NCI-H128 (cell line): ENCODE measurements around the gene ABHD6.
"Not testable (repeated sequence)": the region's sequence is repeated elsewhere in the genome, so short reads cannot be mapped to it uniquely, and the experiment has no call there.

Experiments used
- DNase-seq: peaks from one replicate; lab custom pipeline; 2025; ENCODE audit not compliant: unreplicated experiment; lab: John Stamatoyannopoulos, UW

The ABHD6 gene

DNA sequence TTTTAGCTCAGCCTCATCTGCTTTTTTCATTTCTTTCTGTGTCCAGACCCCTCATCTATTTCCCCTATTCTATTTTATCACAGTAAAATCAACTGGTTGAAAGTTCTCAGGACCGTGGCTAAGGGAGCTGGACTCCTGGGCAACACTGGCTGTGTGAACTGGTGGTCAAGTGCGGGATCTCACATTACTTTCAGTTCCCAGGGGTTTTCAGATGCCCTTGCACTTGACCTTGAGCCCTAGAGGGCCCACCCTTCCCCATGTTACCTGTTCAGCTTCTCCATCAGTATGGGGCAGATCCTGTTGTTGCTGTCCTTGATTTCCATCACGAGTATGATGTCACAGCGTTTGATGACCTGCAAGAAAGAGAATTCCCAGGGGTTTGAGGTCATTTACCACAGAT is 29.6 kb upstream of the ABHD6 start:
- DNase-seq: no peak

GRCh38 chr3:58209933-58210332 is 27.7 kb upstream of the ABHD6 start:
- DNase-seq: no peak

DNA sequence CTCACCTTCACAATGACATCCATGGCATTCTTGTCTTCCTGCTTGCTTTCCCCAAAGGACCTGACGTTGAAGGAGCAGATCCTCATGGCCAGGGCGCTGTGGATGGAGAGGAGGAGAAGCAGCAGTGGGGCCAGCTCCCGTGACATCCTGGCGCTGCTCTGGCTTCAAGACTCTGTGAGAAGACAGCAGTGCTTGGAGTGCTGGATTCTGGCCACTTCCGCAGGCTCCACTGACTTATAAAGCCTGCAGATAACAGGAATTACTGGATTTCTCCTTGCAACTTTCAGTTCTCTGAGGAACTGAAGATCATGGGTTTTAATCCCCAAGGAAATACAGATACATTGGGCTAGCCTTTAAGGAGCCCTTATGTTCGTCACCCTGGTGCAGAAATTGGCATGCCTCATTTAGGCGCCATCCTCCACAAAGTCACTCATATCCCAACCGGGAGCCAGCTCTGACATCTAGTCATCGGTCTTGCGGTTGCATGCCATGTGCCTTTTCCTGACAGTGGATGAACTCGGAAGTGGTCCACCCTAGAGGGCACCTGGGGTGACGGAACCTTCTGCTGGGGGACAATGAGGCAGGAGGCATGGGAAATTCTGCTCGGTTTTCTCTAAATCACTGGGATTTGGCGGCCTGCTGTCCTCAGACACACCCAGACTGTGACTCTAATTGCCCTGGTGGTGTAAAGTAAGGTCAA is 26.7 kb upstream of the ABHD6 start, which contains the start of gene DNASE1L3:
DNASE1L3 (minus strand) TSS at position 212 of the 700 bp plus-strand sequence; CDS start at position 146, 66 bp downstream.
- no peak for DNase-seq

GRCh38 chr3:58214484-58215316 is 22.9 kb upstream of the ABHD6 start:
- DNase-seq: no peak

DNA sequence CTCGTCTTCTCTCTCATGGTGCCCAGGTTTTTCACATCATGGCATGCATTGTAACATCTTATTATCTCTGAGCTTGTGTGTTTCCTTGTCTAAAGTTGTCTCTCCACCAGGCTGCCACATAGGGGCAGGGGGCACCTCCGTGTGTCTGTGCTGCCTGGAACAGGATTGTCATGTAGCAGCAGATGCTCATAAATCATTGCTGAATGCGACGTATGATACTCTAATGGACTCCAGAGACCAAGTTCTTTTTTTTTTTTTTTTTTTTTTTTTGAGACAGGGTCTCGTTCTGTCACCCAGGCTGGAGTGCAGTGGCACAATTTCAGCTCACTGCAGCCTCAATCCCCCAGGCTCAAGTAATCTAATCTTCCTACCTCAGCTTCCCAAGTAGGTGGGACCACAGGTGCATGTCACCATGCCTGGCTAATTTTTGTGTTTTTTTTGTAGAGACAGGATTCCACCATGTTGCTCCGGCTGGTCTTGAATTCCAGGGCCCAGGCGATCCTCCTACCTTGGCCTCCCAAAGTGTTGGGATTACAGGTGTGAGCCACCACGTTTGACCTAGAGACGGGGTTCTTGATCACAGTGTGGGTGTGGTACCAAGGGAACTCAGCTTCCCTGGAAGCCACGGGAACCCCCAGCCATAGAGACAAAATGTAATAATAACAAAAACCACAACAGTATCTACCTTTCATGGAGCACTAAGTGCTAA is 22.1 kb upstream of the ABHD6 start:
- no peak for DNase-seq

- DNase-seq: no peak
These were observed 20.9 kb upstream of the ABHD6 start for GRCh38 chr3:58216496-58217195.

DNA sequence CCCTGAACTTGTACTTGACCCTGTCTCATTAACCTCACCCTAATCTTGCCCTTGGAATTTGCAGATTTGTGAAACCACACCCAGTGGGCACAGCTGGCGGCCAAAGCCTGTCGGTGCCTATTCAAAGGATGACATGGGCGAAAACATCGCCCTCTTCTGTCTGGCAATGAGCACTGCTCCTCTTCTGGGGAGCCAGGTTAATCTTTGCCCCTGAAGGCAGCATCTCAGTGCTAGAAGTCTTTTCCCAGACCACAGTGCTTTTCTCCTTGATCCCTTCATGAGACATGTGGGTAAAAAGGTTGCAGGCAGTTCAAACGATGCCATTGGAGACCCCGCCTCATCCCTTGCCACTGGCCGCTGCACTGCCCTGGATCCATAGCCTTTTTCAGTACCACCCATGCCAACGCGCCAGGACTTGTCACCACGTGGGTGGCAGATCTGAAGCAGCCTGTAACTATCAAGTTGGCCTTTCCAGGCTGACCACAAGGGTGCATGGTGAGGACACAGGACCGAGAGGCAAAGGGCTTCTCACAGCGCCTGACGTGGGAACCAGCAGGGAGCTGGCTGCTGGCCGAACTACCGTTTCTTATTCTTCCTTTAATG is 20.3 kb upstream of the ABHD6 start:
- DNase-seq: no peak

- DNase-seq: no peak
These were observed 18.7 kb upstream of the ABHD6 start for GRCh38 chr3:58218904-58219303.

DNA sequence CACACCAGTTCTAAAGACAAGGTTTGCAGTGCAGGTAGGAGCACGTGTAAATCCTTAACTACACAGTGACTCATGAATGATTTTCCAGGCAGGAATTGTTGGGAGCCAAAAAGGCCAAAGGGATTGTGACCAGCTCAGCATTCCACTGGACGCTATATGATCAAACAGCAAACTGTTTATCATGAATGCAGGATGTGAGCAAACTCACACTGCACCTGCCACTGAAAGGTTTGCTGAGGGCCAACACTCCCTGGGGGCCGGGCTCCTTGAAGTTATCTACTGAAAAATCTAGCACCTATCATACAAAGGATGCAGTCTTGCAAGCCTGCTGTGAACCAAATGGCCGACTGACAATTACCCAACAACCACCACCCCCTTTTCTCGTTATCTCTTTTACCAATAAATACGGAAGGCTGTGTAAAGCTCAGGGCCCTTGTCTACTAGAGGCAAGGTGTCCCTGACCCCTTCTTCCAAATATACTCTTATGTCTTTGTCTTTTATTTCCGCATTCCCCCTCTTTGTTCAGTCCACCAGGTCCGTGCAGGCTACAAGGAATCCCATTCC is 15.3 kb upstream of the ABHD6 start:
- DNase-seq: no peak

DNA sequence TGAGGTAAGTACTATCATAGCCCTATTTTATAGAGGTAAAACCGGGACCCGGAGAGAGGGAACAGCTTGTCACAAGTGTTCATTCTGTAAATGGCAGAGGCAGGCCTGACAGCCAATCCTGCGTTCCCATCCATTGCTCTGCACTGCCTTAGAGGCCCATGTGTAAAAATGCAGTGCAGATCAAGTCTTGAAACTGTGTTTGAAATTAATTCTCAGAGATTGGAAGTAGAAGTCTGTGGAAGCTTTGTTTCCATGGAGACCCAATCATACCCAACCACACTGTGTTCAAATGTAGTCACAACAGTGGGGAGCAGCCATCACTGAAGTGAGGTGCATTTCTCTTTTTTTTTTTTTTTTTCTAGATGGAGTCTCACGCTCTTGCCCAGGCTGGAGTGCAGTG is 13.7 kb upstream of the ABHD6 start:
- DNase-seq: no peak

GRCh38 chr3:58227933-58228332 is 9.7 kb upstream of the ABHD6 start:
- not testable (repeated sequence) for DNase-seq

DNA sequence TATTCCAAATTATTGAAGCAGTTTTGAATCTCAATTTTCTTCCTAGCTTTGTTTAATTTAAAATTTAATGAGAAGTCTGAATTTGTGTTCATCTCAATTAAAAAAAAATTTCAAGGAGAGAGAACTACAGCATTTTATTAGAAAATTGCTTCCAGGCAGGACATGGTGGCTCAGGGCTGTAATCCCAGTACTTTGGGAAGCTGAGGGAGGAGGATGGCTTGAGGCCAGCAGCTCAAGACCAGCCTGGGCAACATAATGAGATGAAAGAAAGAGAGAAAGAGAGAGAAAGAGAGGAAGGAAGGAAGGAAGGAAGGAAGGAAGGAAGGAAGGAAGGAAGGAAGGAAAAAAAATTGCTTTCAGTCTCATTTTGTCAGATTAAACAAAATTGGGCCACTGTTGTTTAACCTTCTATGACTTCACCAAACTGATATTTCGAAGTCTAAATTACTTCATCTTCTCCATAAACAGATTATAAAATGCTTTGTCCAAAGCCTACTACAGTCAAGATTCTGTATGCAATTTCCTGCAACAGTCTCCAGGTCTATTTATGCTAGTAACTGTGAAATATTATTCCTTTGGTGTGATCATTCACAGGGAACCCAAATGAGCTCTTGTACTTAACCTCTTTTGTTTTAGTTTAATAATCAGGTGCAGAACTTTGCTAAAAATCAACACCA is 6.6 kb upstream of the ABHD6 start:
- DNase-seq: no peak

- DNase-seq: no peak
These were observed 5.9 kb upstream of the ABHD6 start for GRCh38 chr3:58231666-58232065.

DNA sequence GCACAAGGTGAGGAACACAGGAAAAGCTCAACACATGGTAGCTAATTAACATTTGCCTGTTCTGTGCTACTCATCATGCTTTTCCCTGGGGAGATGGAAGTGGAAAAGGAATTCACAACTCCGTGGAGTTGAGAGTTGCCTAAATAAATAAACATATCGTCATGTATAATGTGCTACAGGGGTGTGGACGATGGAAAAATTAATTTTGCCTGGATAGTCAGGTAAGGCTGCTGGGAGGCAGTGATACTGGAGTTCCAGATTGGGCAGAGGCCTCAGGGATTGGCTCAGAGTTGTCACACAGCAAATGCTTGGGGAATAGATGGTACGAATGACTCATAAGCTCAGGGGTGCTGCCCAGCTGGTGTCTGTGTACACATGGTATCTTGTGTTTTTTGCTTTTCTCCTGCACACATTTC is 3.1 kb upstream of the ABHD6 start:
- no peak for DNase-seq

DNA sequence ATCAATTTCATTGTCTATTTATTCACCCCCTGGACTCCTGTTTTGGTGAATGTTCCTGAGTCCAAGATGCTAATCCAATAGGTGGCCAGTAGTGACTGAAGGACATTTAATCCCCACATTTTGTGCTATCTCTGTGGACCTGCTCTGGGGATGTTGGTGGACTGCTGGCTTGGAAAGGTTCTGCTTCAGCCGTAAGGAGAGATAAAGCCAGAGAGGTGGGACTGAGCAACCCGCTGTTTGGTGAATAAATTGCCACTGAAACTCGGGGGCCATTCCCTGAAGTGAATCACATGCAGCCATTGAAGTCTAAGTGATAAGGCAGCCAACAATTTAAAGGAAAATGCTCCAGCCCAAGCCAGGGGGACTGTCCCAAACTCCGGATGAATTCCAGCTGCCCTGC is 1.6 kb upstream of the ABHD6 start:
- no peak for DNase-seq

GRCh38 chr3:58236527-58237237 is 910 bp upstream of the ABHD6 start:
- no peak for DNase-seq

GRCh38 chr3:58237941-58238681 is 519 bp downstream of the ABHD6 start:
- DNase-seq: no peak

GRCh38 chr3:58238830-58239229 is 1.2 kb downstream of the ABHD6 start:
- DNase-seq: no peak
